Stimulated activated CD4-positive, alpha-beta T cell treated with anti-CD3 and anti-CD28 coated beads, TNF-alpha, amount 100 ng/mL, for 48 hours (primary cell): Measurements from ENCODE around the gene ADAM15.

Source experiments
- DNase-seq, 3 donors: peaks; one replicate each; pipeline ENCODE4 v3.0.0-alpha.2; 2020; ENCODE audit warnings: low read depth in 3 of 3

ADAM15 gene

GRCh38 chr1:155051777-155052398 is 772 bp downstream of the ADAM15 start:
- DNase-seq, result no peak

- DNase-seq, result no peak
These were observed 1.6 kb downstream of the ADAM15 start for GRCh38 chr1:155052439-155053395.

- no peak for DNase-seq
These were observed 2.5 kb downstream of the ADAM15 start for GRCh38 chr1:155053531-155054105.

- DNase-seq, result no peak
These were observed 6.0 kb downstream of the ADAM15 start for GRCh38 chr1:155057104-155057503.

GRCh38 chr1:155057788-155058211 is 6.7 kb downstream of the ADAM15 start:
- no peak for DNase-seq

- DNase-seq, result no peak
These were observed 9.6 kb downstream of the ADAM15 start for GRCh38 chr1:155060736-155061135.

GRCh38 chr1:155061381-155062150 is 10.4 kb downstream of the ADAM15 start:
- DNase-seq, result peak; percentile 90 to 96 (median 95)

- no peak for DNase-seq
These were observed 11.1 kb downstream of the ADAM15 start for GRCh38 chr1:155062151-155062686.

- DNase-seq, result peak; percentile 64 to 76 (median 67)
These were observed 11.7 kb downstream of the ADAM15 start for GRCh38 chr1:155062702-155063411.

- peak; percentile 66 to 83 (median 68) for DNase-seq
These were observed 12.5 kb downstream of the ADAM15 start, which contains the start of gene EFNA4 for GRCh38 chr1:155063550-155064110. EFNA4 (plus strand) TSS chr1:155063740; CDS start chr1:155063824, 84 bp downstream.

GRCh38 chr1:155064111-155064831 is 13.2 kb downstream of the ADAM15 start:
- DNase-seq, result no peak

GRCh38 chr1:155064832-155065429 is 13.8 kb downstream of the ADAM15 start:
- no peak for DNase-seq

GRCh38 chr1:155066777-155067176 is 15.7 kb downstream of the ADAM15 start:
- DNase-seq, result no peak

- no peak for DNase-seq
These were observed 17.5 kb downstream of the ADAM15 start for GRCh38 chr1:155068599-155068998.

- no peak for DNase-seq
These were observed 18.5 kb downstream of the ADAM15 start for GRCh38 chr1:155069551-155070157.

GRCh38 chr1:155070158-155070621 is 19.1 kb downstream of the ADAM15 start:
- no peak for DNase-seq

- DNase-seq, result peak in 2 of 3 donors; percentile 47 to 68
These were observed 19.8 kb downstream of the ADAM15 start for GRCh38 chr1:155070721-155071569.

- no peak for DNase-seq
These were observed 20.6 kb downstream of the ADAM15 start for GRCh38 chr1:155071701-155072100.
